K562 (cell line): ENCODE measurements around the gene LTN1. TPM values are rescaled to one million over a fixed set of nuclear protein-coding genes. Genes with fewer than 3 reads are reported as not detected.
"Not testable (repeated sequence)": the region's sequence is repeated elsewhere in the genome, so short reads cannot be mapped to it uniquely, and the experiment has no call there.

ENCODE experiments used
- ATAC-seq: fragments of 200-7000 bp; cut with Tn5 transposase; 3 replicates; pipeline ENCODE4 v1.9.1; 2020; ENCODE audit warnings: moderate library complexity
- BruUV-seq: library from RNA; stranded (reverse); fragments of 400-500 nt; replicated peaks from 2 replicates; lab custom pipeline; 2021; lab: Mats Ljungman, UMichigan
- CTCF ChIA-PET: fragments of 300-600 bp; formaldehyde crosslinking; extraction: SDS; loops from one replicate; lab custom pipeline; 2021; ENCODE audit warnings: low intra/inter-chr PET ratio; lab: Yijun Ruan, JAX
- POLR2A ChIA-PET: fragments of 300-600, 350-650 bp; sonication (Branson Sonifier 250); formaldehyde crosslinking; extraction: SDS; loops from one replicate; lab custom pipeline; 2021; ENCODE audit warnings: antibody characterized with exemption, inconsistent platforms; lab: Yijun Ruan, JAX
- DNase-seq, 4 experiments: peaks; one replicate each; pipeline versions ENCODE4 v3.0.0 to v3.0.0-alpha.2; 2011 to 2018; ENCODE audit warnings: low spot score in 3 of 4, mixed read lengths in 3 of 4; ENCODE audit errors: extremely low read depth in 1 of 4
- FAIRE-seq: peaks from 2 replicates; lab custom pipeline; 2011; peaks lifted over from hg19 to GRCh38; lab: Jason Lieb, UNC
- H2AFZ ChIP-seq: 2 replicates; pipeline ENCODE4 v1.6.0; 2011; ENCODE audit warnings: low read depth, low read length, control low read depth, inconsistent platforms
- H3K27ac ChIP-seq: fragments of 200-600 bp; 3 replicates; pipeline ENCODE4 v1.8.0; 2011; ENCODE audit warnings: low read depth, mild to moderate bottlenecking, control low read depth, inconsistent platforms, low read length, moderate library complexity, mixed read lengths; ENCODE audit errors: extremely low read depth
- H3K27me3 ChIP-seq, 2 experiments: fragments of 300-600 bp in 1 of 2; 2 replicates in 1 of 2; 3 replicates in 1 of 2; pipeline versions ENCODE4 v1.6.0 to v1.8.0; 2011; ENCODE audit warnings: inconsistent platforms in 2 of 2, low read length in 2 of 2, mild to moderate bottlenecking in 1 of 2, mixed read lengths in 1 of 2, moderate library complexity in 1 of 2; ENCODE audit not compliant: control insufficient read depth in 2 of 2, insufficient read depth in 2 of 2
- H3K36me3 ChIP-seq: fragments of 300-600 bp; 3 replicates; pipeline ENCODE4 v1.8.0; 2011; ENCODE audit warnings: mild to moderate bottlenecking, low read length, inconsistent platforms; ENCODE audit not compliant: control insufficient read depth, insufficient read depth
- H3K4me1 ChIP-seq, 2 experiments: fragments of 200-600 bp in 1 of 2; replicated peaks in 1 of 2; 2 replicates in 1 of 2; 3 replicates in 1 of 2; pipeline versions ENCODE4 v1.5.1 to v1.8.0; 2011; ENCODE audit warnings: inconsistent platforms in 2 of 2, low read length in 2 of 2, mild to moderate bottlenecking in 1 of 2, mixed read lengths in 1 of 2, moderate library complexity in 1 of 2; ENCODE audit not compliant: control insufficient read depth in 2 of 2, insufficient read depth in 2 of 2
- H3K4me2 ChIP-seq: 2 replicates; pipeline ENCODE4 v1.6.1; 2011; ENCODE audit warnings: low read length, control low read depth, inconsistent platforms, mixed read lengths; ENCODE audit not compliant: insufficient read depth
- H3K4me3 ChIP-seq: fragments of 200-600 bp; sonication (generic), shearing (Covaris generic); 2 replicates; pipeline ENCODE4 v1.5.1; 2016; ENCODE audit warnings: control low read depth, inconsistent platforms
- H3K79me2 ChIP-seq: fragments of 200-600 bp; 3 replicates; pipeline ENCODE4 v1.8.0; 2011; ENCODE audit warnings: low read length, inconsistent platforms; ENCODE audit not compliant: control insufficient read depth, insufficient read depth
- H3K9ac ChIP-seq, 2 experiments: 2 replicates each; pipeline versions ENCODE4 v1.6.0 to v1.6.1; 2011; ENCODE audit warnings: low read depth in 2 of 2, low read length in 2 of 2, control low read depth in 1 of 2, inconsistent platforms in 1 of 2, mild to moderate bottlenecking in 1 of 2, mixed read lengths in 1 of 2; ENCODE audit not compliant: insufficient read depth in 1 of 2
- H3K9me1 ChIP-seq: one replicate; pipeline ENCODE4 v1.6.0; 2011; ENCODE audit warnings: inconsistent platforms, mild to moderate bottlenecking, low read length, moderate library complexity; ENCODE audit not compliant: control insufficient read depth, insufficient read depth
- H3K9me3 ChIP-seq: replicated peaks from 2 replicates; pipeline ENCODE4 v1.5.1; 2011; ENCODE audit warnings: low read depth, low read length, inconsistent platforms; ENCODE audit not compliant: control insufficient read depth, insufficient read depth
- H4K20me1 ChIP-seq: replicated peaks from 2 replicates; pipeline ENCODE4 v1.6.1; 2011; ENCODE audit warnings: low read length, inconsistent platforms, mixed read lengths; ENCODE audit not compliant: control insufficient read depth, insufficient read depth
- ARID1B ChIP-seq: fragments of 450-650 bp; IDR thresholded peaks from 2 replicates; pipeline ENCODE4 v1.6.1; 2016; ENCODE audit warnings: antibody characterized with exemption, mild to moderate bottlenecking, inconsistent platforms
- CBX3 ChIP-seq, 2 experiments: IDR thresholded peaks; 1 replicate in 1 of 2; 2 replicates in 1 of 2; pipeline ENCODE4 v1.6.1; 2012; ENCODE audit warnings: inconsistent platforms in 2 of 2, low read length in 2 of 2, borderline replicate concordance in 1 of 2, control low read depth in 1 of 2
- EGR1 ChIP-seq: fragments of 450-650 bp; conservative IDR thresholded peaks from 2 replicates; pipeline ENCODE4 v1.6.1; 2017; ENCODE audit warnings: mild to moderate bottlenecking
- FOSL1 ChIP-seq: fragments of 200-800 bp; sonication (Bioruptor generic); conservative IDR thresholded peaks from 2 replicates; pipeline ENCODE4 v1.6.1; 2016; ENCODE audit warnings: missing genetic modification characterization, missing compliant biosample characterization
- TEAD4 ChIP-seq, 2 experiments: sonication (generic) in 1 of 2; formaldehyde crosslinking in 1 of 2; IDR thresholded peaks; 2 replicates each; pipeline versions ENCODE4 v1.6.1 to v1.8.0; 2012 to 2022; ENCODE audit warnings: borderline replicate concordance in 1 of 2, inconsistent platforms in 1 of 2, low read length in 1 of 2, mild to moderate bottlenecking in 1 of 2, missing genetic modification reagents in 1 of 2
- TRIM24 ChIP-seq, 2 experiments: fragments of 450-650 bp; IDR thresholded peaks; 2 replicates each; pipeline ENCODE4 v1.6.1; 2016
- WGBS: fragments of 100-300 bp; shearing (Covaris generic); methylation state at CpG from one replicate; pipeline ENCODE4 v1.1.6; 2016; ENCODE audit warnings: low coverage, mixed read lengths; ENCODE audit not compliant: insufficient coverage; ENCODE audit errors: missing lambda C conversion rate; 5-methylcytosine and 5-hydroxymethylcytosine counted together
- in situ Hi-C: fragments of 300-500 bp; cut with MboI; formaldehyde crosslinking; loops from 4 replicates; pipeline ENCODE4 v1.15.0; 2018; ENCODE audit warnings: inconsistent platforms, mixed read lengths
- intact Hi-C: fragments of 100-400 bp; cut with micrococcal nuclease; formaldehyde crosslinking; loops from 2 replicates; pipeline ENCODE4 v1.14.2; 2022
- polyA plus RNA-seq, 8 experiments: library from polyadenylated mRNA; depleted of rRNA in 4 of 8; stranded (reverse) in 5 of 8; unstranded in 3 of 8; fragments of >200 nt; fragmentation: Nextera tagmentation in 2 of 8; fragmentation: Illumina TruSeq in 1 of 8; extraction: Ambion mirVana in 2 of 8; extraction: Trizol in 1 of 8; gene quantifications; 2 replicates each; pipeline versions ENCODE4 v1.2.1 to v1.2.3, GENCODE V29; 2011 to 2014; ENCODE audit warnings: inconsistent platforms in 1 of 8, missing spikeins in 1 of 8
- total RNA-seq, 7 experiments: library from RNA; depleted of rRNA in 6 of 7; stranded (reverse); fragments of >200 nt in 6 of 7; fragmentation: Illumina TruSeq in 2 of 7; extraction: Trizol in 2 of 7; gene quantifications; 2 replicates each; pipeline versions ENCODE4 v1.2.1 to v1.2.3, GENCODE V29; 2011 to 2021; ENCODE audit warnings: low replicate concordance in 1 of 7
- TF ChIP-seq, protein P1 (sequence below): conservative IDR thresholded peaks from 2 replicates; pipeline ENCODE4 v1.6.1; 2011; ENCODE audit warnings: low read depth, mild to moderate bottlenecking, low read length; ENCODE audit not compliant: control insufficient read depth
- TF ChIP-seq, protein P2 (sequence below), 2 experiments: fragments of 450-650 bp; IDR thresholded peaks; 2 replicates each; pipeline ENCODE4 v1.6.1; 2018; ENCODE audit warnings: mild to moderate bottlenecking in 2 of 2, low read depth in 1 of 2; ENCODE audit not compliant: partially characterized antibody in 2 of 2

LTN1 gene
- total and polyA plus RNA-seq, 9 of the 15 experiments (the other 6 are each of a cell fraction or from before 2014, with no cell fraction given) = 15.7 to 49.6 (median 28.7) TPM

DNA sequence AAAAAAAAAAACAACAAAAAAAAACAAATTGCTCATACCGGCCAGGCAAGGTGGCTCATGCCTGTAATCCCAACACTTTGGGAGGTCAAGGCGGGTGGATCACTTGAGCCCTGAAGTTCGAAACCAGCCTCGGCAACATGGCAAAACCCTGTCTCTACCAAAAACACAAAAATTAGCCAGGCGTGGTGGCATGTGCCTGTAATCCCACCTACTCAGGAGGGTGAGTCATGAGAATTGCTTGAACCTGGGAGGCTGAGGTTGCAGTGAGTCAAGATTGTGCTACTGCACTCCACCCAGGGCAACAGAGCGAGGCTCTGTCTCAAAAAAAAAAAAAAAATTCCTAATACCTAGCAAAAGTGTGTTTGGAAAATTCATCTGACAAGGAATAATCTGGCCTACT is 4.5 kb downstream of the LTN1 start:
- H3K4me2 ChIP-seq, H2AFZ ChIP-seq, H3K9me1 ChIP-seq, intact Hi-C loops, H4K20me1 ChIP-seq, H3K27me3 ChIP-seq, POLR2A ChIA-PET, H3K9ac ChIP-seq, in situ Hi-C loops, H3K27ac ChIP-seq, H3K9me3 ChIP-seq, BruUV-seq, H3K4me1 ChIP-seq, H3K4me3 ChIP-seq, FAIRE-seq, ATAC-seq: not testable (repeated sequence)
- peaks cover 60% of the 10 kb centered on the region for H3K79me2 ChIP-seq
- DNase-seq = peak in 1 of 4 experiments; percentile 19
- CTCF ChIA-PET = interaction anchor here (0.6 to 0.7 kb wide), 2 partner anchors 21 to 28 kb away, joined by 3 read pairs; no protein-coding TSS in a partner anchor
- TF ChIP-seq TRIM24 (IDR thresholded peaks at IDR 0.05) (0 out of 4 replicates have a peak, but pooled peaks of 1 of the 2 experiments have one; percentile 8), EGR1 (peak; percentile 54), ARID1B (0 out of 2 replicates have a peak, but pooled peaks have one; percentile 30)
- 90% methylated on average over 6 of the region's 6 CpGs for WGBS
- peaks cover 50% of the 10 kb centered on the region for H3K36me3 ChIP-seq

DNA sequence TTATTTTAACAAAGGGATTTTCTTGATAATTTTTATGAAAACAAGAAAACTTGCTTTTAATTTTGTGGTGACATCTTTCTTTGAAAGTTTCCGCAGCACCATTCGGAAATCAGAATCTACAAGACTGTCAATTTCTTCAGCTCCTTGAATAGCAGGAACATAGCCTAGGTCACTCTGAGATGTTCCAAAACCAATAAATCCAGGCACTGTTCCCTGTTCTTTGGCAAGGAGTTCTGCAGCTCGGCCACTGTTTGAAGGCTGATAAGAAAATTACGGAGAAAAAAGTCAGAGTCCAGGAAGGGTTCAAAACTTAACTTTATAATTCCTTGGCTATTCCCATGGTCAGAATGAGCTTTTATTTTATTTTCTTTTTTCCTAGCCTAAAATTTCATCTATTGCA is 6.0 kb downstream of the LTN1 start:
- no peak for FAIRE-seq
- WGBS = 90% methylated on average over 4 of the region's 4 CpGs
- POLR2A ChIA-PET = interaction anchor here (0.7 to 1.9 kb wide), 6 partner anchors 8 to 86 kb away, joined by 3 to 5 read pairs (median 3); no protein-coding TSS in a partner anchor

More for the DNA sequence above, 6.0 kb downstream of the LTN1 start:
- peaks cover 0 to 4% of the 10 kb centered on the region in 2 experiments; a peak in 4 of 5 replicates for H3K4me1 ChIP-seq
- TF ChIP-seq TEAD4 (IDR thresholded peaks at IDR 0.05; ENCODE audit: low read length) = no peak
- TF ChIP-seq TEAD4 (CRISPR knock-in tag; IDR thresholded peaks at IDR 0.05; ENCODE audit: borderline replicate concordance) = no peak
- TF ChIP-seq, protein P1, sequence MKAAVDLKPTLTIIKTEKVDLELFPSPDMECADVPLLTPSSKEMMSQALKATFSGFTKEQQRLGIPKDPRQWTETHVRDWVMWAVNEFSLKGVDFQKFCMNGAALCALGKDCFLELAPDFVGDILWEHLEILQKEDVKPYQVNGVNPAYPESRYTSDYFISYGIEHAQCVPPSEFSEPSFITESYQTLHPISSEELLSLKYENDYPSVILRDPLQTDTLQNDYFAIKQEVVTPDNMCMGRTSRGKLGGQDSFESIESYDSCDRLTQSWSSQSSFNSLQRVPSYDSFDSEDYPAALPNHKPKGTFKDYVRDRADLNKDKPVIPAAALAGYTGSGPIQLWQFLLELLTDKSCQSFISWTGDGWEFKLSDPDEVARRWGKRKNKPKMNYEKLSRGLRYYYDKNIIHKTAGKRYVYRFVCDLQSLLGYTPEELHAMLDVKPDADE = no peak
- TF ChIP-seq, protein P2, sequence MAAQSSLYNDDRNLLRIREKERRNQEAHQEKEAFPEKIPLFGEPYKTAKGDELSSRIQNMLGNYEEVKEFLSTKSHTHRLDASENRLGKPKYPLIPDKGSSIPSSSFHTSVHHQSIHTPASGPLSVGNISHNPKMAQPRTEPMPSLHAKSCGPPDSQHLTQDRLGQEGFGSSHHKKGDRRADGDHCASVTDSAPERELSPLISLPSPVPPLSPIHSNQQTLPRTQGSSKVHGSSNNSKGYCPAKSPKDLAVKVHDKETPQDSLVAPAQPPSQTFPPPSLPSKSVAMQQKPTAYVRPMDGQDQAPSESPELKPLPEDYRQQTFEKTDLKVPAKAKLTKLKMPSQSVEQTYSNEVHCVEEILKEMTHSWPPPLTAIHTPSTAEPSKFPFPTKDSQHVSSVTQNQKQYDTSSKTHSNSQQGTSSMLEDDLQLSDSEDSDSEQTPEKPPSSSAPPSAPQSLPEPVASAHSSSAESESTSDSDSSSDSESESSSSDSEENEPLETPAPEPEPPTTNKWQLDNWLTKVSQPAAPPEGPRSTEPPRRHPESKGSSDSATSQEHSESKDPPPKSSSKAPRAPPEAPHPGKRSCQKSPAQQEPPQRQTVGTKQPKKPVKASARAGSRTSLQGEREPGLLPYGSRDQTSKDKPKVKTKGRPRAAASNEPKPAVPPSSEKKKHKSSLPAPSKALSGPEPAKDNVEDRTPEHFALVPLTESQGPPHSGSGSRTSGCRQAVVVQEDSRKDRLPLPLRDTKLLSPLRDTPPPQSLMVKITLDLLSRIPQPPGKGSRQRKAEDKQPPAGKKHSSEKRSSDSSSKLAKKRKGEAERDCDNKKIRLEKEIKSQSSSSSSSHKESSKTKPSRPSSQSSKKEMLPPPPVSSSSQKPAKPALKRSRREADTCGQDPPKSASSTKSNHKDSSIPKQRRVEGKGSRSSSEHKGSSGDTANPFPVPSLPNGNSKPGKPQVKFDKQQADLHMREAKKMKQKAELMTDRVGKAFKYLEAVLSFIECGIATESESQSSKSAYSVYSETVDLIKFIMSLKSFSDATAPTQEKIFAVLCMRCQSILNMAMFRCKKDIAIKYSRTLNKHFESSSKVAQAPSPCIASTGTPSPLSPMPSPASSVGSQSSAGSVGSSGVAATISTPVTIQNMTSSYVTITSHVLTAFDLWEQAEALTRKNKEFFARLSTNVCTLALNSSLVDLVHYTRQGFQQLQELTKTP (IDR thresholded peaks at IDR 0.05; ENCODE audit: low read depth in 1 of 2, partially characterized antibody in 2 of 2) = no peak
- TF ChIP-seq CBX3 (IDR thresholded peaks at IDR 0.05; ENCODE audit: borderline replicate concordance in 1 of 2, low read length in 2 of 2) = no peak
- no peak for TF ChIP-seq FOSL1 (tag)
- H3K4me3 ChIP-seq = no peak overlapping the region
- peaks cover 51% of the 10 kb centered on the region for H3K79me2 ChIP-seq
- H3K9me1 ChIP-seq = no peaks in the 10 kb centered on the region
- H3K9ac ChIP-seq = no peak overlapping the region
- no peak overlapping the region for H2AFZ ChIP-seq
- BruUV-seq = no TSS peak
- in situ Hi-C loops (no loop called here), intact Hi-C loops (no loop called here)
- H3K9me3 ChIP-seq = no peaks in the 10 kb centered on the region
- no peak overlapping the region for H3K4me2 ChIP-seq
- no peak for DNase-seq
- H3K27me3 ChIP-seq = no peaks in the 10 kb centered on the region
- CTCF ChIA-PET = no interaction called here
- no peak overlapping the region for H3K27ac ChIP-seq
- ATAC-seq = no peak
- H3K36me3 ChIP-seq = peaks cover 65% of the 10 kb centered on the region
- H4K20me1 ChIP-seq = no peaks in the 10 kb centered on the region
